ENCODE results near the gene ARHGAP18.

- TF ChIP-seq, protein P1, sequence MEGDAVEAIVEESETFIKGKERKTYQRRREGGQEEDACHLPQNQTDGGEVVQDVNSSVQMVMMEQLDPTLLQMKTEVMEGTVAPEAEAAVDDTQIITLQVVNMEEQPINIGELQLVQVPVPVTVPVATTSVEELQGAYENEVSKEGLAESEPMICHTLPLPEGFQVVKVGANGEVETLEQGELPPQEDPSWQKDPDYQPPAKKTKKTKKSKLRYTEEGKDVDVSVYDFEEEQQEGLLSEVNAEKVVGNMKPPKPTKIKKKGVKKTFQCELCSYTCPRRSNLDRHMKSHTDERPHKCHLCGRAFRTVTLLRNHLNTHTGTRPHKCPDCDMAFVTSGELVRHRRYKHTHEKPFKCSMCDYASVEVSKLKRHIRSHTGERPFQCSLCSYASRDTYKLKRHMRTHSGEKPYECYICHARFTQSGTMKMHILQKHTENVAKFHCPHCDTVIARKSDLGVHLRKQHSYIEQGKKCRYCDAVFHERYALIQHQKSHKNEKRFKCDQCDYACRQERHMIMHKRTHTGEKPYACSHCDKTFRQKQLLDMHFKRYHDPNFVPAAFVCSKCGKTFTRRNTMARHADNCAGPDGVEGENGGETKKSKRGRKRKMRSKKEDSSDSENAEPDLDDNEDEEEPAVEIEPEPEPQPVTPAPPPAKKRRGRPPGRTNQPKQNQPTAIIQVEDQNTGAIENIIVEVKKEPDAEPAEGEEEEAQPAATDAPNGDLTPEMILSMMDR (IDR thresholded peaks at IDR 0.05) = no peak
- TF ChIP-seq POLR2AphosphoS5 (IDR thresholded peaks at IDR 0.05) (no peak), POLR2A (IDR thresholded peaks at IDR 0.05) (no peak), EP300 (IDR thresholded peaks at IDR 0.05) (no peak)
These were observed 11.5 kb downstream of the ARHGAP18 start for GRCh38 chr6:129698430-129698829.
